Measurements from ENCODE around the gene PANX2. TPM values are rescaled to one million over a fixed set of nuclear protein-coding genes. Genes with fewer than 3 reads are reported as not detected.

Gene PANX2
- total and polyA plus RNA-seq, 2 experiments from 2014 or later, result 2.8 to 5.1 TPM

- DNase-seq (ENCODE audit: low spot score), result no peak
- no peak overlapping the region for H3K4me3 ChIP-seq
- no peak overlapping the region for H2AFZ ChIP-seq
- H3K79me2 ChIP-seq (replicated peaks; ENCODE audit: insufficient read depth), result no peaks in the 10 kb centered on the region
- no peaks in the 10 kb centered on the region for H3K9me2 ChIP-seq (ENCODE audit: insufficient read depth)
- Mint-ChIP-seq H3K4me1 (no peaks in the 10 kb centered on the region), H3K36me3 (ENCODE audit: low read depth) (no peaks in the 10 kb centered on the region), H3K27ac (no peak overlapping the region), H3K4me3 (no peak overlapping the region), H3K9me3 (peaks cover 10% of the 10 kb centered on the region; the same call in 2 of the 3 replicates), H3K27me3 (ENCODE audit: insufficient read depth, low read depth, poor library complexity) (peaks cover 5% of the 10 kb centered on the region)
- H3K27me3 ChIP-seq (ENCODE audit: insufficient read depth), result no peaks in the 10 kb centered on the region
- no peaks in the 10 kb centered on the region for H4K20me1 ChIP-seq (replicated peaks; ENCODE audit: insufficient read depth)
- no peak for TF ChIP-seq CREB1 (CRISPR knock-in tag; IDR thresholded peaks at IDR 0.05; ENCODE audit: low read depth)
- no peak for TF ChIP-seq ZNF331 (CRISPR knock-in tag; IDR thresholded peaks at IDR 0.05; ENCODE audit: low read depth)
- TF ChIP-seq, protein P1, sequence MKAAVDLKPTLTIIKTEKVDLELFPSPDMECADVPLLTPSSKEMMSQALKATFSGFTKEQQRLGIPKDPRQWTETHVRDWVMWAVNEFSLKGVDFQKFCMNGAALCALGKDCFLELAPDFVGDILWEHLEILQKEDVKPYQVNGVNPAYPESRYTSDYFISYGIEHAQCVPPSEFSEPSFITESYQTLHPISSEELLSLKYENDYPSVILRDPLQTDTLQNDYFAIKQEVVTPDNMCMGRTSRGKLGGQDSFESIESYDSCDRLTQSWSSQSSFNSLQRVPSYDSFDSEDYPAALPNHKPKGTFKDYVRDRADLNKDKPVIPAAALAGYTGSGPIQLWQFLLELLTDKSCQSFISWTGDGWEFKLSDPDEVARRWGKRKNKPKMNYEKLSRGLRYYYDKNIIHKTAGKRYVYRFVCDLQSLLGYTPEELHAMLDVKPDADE (IDR thresholded peaks at IDR 0.05), result no peak
- no peak for TF ChIP-seq STAT1 (IDR thresholded peaks at IDR 0.05; ENCODE audit: unreplicated experiment)
- TF ChIP-seq POLR2AphosphoS5 (IDR thresholded peaks at IDR 0.05; ENCODE audit: low read depth), result no peak
- TF ChIP-seq ZNF114 (CRISPR knock-in tag; IDR thresholded peaks at IDR 0.05), result no peak
- no peak for TF ChIP-seq ZNF462 (CRISPR knock-in tag; IDR thresholded peaks at IDR 0.05)
- H3F3A ChIP-seq (replicated peaks; ENCODE audit: low read depth), result no peaks in the 10 kb centered on the region
- no peaks in the 10 kb centered on the region for H3K4me1 ChIP-seq (ENCODE audit: insufficient read depth)
- ATAC-seq, result no peak
- H3K4me2 ChIP-seq, result no peak overlapping the region
- H3K27ac ChIP-seq (ENCODE audit: low read depth), result no peak overlapping the region
- H3K36me3 ChIP-seq (ENCODE audit: insufficient read depth), result no peaks in the 10 kb centered on the region
These were observed 45.5 kb upstream of the PANX2 start for GRCh38 chr22:50125029-50125428.
